Measurements from ENCODE around the gene GLUL. TPM values are rescaled to one million over a fixed set of nuclear protein-coding genes. Genes with fewer than 3 reads are reported as not detected.

Gene GLUL
- total RNA-seq, 1 donor, result 350 TPM

DNA sequence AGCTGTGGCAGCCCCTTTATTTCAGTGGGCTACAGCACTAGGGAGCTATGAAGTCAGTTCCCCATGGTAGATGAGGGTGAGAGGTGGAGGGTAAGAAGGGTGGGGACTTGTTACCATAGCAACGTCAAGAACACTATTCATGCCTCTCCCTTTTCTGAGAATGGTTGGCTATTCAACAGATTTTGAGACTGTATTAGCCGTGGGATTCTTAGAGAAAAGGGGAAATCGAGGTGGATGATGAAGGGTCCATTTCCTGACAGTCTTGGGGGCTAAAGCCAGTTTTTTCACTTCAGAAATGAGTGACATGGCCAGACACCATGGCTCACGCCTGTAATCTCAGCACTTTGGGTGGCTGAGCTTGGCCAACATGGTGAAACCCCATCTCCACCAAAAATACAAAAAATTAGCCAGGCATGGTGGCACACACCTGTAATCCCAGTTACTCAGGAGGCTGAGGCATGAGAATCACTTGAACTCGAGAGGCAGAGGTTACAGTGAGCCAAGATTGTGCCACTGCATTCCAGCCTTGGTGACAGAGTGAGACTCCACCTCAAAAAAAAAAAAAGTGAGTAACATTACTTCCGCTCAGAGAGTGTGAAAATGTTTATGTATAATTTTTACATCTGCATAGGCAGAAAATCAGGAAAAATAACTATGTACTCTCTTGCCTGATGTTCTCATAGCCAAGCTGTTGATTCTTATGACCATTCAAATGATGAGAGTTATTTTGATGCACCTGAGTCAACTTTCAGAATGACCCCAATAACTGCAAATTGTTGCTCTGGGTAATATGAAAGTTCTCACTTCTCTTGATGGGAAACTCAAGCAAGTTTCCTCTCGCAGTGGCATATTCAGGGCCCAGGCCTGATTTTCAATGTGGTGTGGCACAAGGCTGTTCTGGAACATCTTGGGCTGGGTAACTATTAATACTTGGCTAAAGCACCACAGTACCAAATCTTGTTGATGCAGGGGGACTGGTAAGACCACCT, 35.1 kb upstream of the GLUL start:
- H3K4me3 ChIP-seq (ENCODE audit: low read depth, low read length), result no peak overlapping the region
- no peak for DNase-seq (ENCODE audit: low read depth)
- TF ChIP-seq CTCF (IDR thresholded peaks at IDR 0.05; ENCODE audit: insufficient read depth, low read depth, low read length), result no peak

DNA sequence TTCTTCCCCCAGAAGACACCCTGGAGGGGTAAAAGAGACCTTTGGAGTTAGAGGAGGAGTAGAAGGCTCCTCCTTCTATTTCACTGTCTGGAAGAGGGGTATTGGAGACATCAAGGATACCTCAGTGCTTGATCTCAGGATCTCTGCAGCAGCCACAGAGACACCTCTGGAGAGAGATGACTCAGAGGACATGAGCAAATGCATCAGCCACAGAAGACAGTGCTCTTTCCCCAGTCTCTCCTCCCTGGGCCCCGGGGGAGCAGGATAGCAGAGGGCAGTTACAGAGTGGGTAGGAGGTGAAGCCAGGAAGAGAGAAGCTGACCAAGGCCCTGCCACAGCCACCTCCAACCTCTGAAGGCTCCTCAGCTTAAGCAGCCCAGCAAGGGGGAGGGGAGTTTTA, 24.2 kb upstream of the GLUL start:
- no peak for TF ChIP-seq CTCF (IDR thresholded peaks at IDR 0.05; ENCODE audit: insufficient read depth, low read depth, low read length)
- DNase-seq (ENCODE audit: low read depth), result no peak
- H3K4me3 ChIP-seq (ENCODE audit: low read depth, low read length), result no peak overlapping the region

GRCh38 chr1:182413969-182414368, 22.4 kb upstream of the GLUL start:
- no peak overlapping the region for H3K4me3 ChIP-seq (ENCODE audit: low read depth, low read length)
- no peak for TF ChIP-seq CTCF (IDR thresholded peaks at IDR 0.05; ENCODE audit: insufficient read depth, low read depth, low read length)
- no peak for DNase-seq (ENCODE audit: low read depth)

DNA sequence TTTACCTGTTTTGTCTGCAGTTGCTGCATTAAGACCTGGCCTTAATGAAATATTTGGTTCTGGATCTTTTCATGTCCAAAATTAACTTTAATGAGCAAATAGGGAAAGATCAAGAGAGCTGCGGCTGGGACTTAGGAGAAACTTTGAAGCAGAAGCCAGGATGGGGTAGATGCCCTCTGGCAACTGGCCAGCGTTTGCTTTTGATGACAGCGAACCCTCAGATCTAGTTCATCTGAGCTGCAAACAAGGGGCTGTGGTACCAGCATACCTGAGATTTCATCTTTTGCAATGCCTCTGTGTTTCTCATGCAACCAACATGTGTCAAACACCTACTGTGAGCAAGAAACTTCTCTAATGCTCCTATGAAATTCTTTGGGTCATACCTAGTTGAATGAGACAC, 21.9 kb upstream of the GLUL start:
- H3K4me3 ChIP-seq (ENCODE audit: low read depth, low read length), result no peak overlapping the region
- no peak for DNase-seq (ENCODE audit: low read depth)
- TF ChIP-seq CTCF (IDR thresholded peaks at IDR 0.05; ENCODE audit: insufficient read depth, low read depth, low read length), result no peak

DNA sequence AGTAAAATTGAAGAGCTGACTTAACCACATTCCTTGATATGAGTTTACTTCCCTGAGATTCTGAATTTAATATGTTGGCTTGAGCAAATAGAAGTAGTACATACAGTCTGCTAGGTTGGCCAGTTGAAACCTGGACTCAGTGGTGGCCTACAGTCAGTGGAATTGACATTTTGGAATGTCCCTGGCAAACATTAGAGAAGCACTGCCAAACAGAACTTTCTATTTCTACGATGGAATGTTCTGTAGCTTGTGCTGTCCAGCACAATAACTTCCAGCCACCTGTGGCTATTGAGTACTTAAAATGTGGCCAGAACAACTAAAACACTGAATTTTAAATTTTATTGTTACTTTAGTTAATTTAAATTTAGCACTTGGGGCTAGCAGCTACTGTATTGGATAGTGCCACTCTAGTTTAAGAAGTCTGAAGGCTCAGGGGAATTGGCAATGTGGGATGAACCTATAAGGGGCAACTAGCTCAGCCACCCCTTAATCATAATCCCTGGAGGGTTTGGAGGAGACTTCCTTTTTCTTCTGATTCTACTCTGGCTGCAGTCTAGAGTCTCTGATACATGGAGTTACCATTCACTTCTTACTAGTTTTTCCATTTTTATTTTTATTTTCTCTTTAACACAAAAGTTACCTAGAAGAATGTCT, 19.2 kb upstream of the GLUL start:
- H3K4me3 ChIP-seq (ENCODE audit: low read depth, low read length), result no peak overlapping the region
- TF ChIP-seq CTCF (IDR thresholded peaks at IDR 0.05; ENCODE audit: insufficient read depth, low read depth, low read length), result no peak
- no peak for DNase-seq (ENCODE audit: low read depth)

- no peak overlapping the region for H3K4me3 ChIP-seq (ENCODE audit: low read depth, low read length)
- no peak for TF ChIP-seq CTCF (IDR thresholded peaks at IDR 0.05; ENCODE audit: insufficient read depth, low read depth, low read length)
- no peak for DNase-seq (ENCODE audit: low read depth)
These were observed 18.5 kb upstream of the GLUL start for GRCh38 chr1:182410138-182410537.

Data from fibroblast of villous mesenchyme (primary cell).